Natural killer cell (primary cell): Measurements from ENCODE around the gene SNPH. TPM values are rescaled to one million over a fixed set of nuclear protein-coding genes. Genes with fewer than 3 reads are reported as not detected.
"Not testable (repeated sequence)": the region's sequence is repeated elsewhere in the genome, so short reads cannot be mapped to it uniquely, and the experiment has no call there.

ENCODE experiments used
- ATAC-seq, 3 donors: fragments of 150-1000 bp in 2 of 3; fragments of 200-7000 bp in 1 of 3; cut with Tn5 transposase; 1 replicate in 1 of 3; 2 replicates in 2 of 3; pipeline ENCODE4 v1.10.0; 2021; ENCODE audit warnings: mild to moderate bottlenecking in 2 of 3, moderate library complexity in 2 of 3
- DNase-seq, 2 donors: peaks; one replicate each; pipeline versions ENCODE4 v3.0.0 to v3.0.0-alpha.2; 2013 to 2021; ENCODE audit warnings: mixed read lengths in 1 of 2
- H3K27ac ChIP-seq: one replicate; pipeline ENCODE4 v1.5.1; 2013; ENCODE audit warnings: mild to moderate bottlenecking, low read length
- H3K27me3 ChIP-seq: one replicate; pipeline ENCODE4 v1.6.1; 2013; ENCODE audit warnings: low read length; ENCODE audit not compliant: control insufficient read depth, insufficient read depth
- H3K36me3 ChIP-seq: one replicate; pipeline ENCODE4 v1.6.1; 2013; ENCODE audit warnings: low read length; ENCODE audit not compliant: control insufficient read depth, insufficient read depth
- H3K4me1 ChIP-seq: one replicate; pipeline ENCODE4 v1.6.1; 2013; ENCODE audit warnings: low read length; ENCODE audit not compliant: control insufficient read depth, insufficient read depth
- H3K4me3 ChIP-seq: one replicate; pipeline ENCODE4 v1.5.1; 2013; ENCODE audit warnings: low read length
- H3K9me3 ChIP-seq: one replicate; pipeline ENCODE4 v1.6.1; 2013; ENCODE audit warnings: low read length; ENCODE audit not compliant: control insufficient read depth, insufficient read depth
- H3K27ac Mint-ChIP-seq, 2 donors: one replicate each; pipeline ENCODE4 v1.8.0; 2022; ENCODE audit warnings: mild to moderate bottlenecking in 2 of 2, mixed read lengths in 2 of 2, moderate library complexity in 1 of 2
- H3K27me3 Mint-ChIP-seq, 2 donors: one replicate each; pipeline ENCODE4 v1.8.0; 2022; ENCODE audit warnings: low read depth in 2 of 2, mixed read lengths in 2 of 2
- H3K36me3 Mint-ChIP-seq: one replicate; pipeline ENCODE4 v1.8.0; 2022; ENCODE audit warnings: mixed read lengths
- H3K4me1 Mint-ChIP-seq, 2 donors: one replicate each; pipeline ENCODE4 v1.8.0; 2022; ENCODE audit warnings: mixed read lengths in 2 of 2
- H3K4me3 Mint-ChIP-seq: one replicate; pipeline ENCODE4 v1.8.0; 2022; ENCODE audit warnings: mild to moderate bottlenecking, moderate library complexity, mixed read lengths
- H3K9me3 Mint-ChIP-seq, 2 donors: one replicate each; pipeline ENCODE4 v1.8.0; 2022; ENCODE audit warnings: mixed read lengths in 2 of 2
- WGBS: methylation state at CpG from one replicate; pipeline ENCODE4 v1.1.7; 2013; ENCODE audit warnings: missing lambda C conversion rate; ENCODE audit not compliant: insufficient coverage; 5-methylcytosine and 5-hydroxymethylcytosine counted together
- intact Hi-C: fragments of 100-400 bp; cut with micrococcal nuclease; formaldehyde crosslinking; loops from one replicate; pipeline ENCODE4 v1.14.2; 2022
- total RNA-seq, 4 donors: library from RNA; stranded (reverse); fragments of 120-200 nt in 1 of 4; gene quantifications; one replicate each; pipeline versions ENCODE4 v1.2.3 to v1.2.4, GENCODE V29; 2013 to 2022
- TF ChIP-seq, protein P1 (sequence below): fragments of 200-600 bp; IDR thresholded peaks from one replicate; pipeline ENCODE4 v1.8.0; 2022; ENCODE audit warnings: antibody characterized with exemption

SNPH gene
- total RNA-seq, 3 donors from 2014 or later (not counting 1 experiment from before 2014, with no cell fraction given): 3.1 to 5.9 (median 5.8) TPM

DNA sequence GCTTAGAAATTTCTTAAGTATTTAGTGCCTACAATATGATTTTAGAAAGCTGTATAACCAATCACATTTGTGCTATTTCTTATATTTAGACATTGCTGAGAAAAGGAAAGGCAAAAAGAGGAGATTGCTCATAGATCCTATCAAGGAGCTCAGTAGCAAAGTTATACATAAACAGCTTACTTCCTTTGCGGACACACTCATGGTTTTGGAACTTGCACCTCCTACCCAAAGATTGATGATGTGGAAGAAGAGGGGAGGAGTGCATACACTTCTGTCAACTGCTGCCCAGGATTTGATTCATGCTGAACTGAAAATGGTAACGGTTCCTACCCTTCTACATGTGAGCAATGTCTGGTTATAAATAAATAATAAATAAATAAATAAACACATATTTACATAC lies 23.6 kb upstream of the SNPH start:
- Histone ChIP-seq H3K4me1 (no peaks in the 10 kb centered on the region), H3K27me3 (peaks cover 4% of the 10 kb centered on the region), H3K27ac (no peak overlapping the region), H3K9me3 (no peaks in the 10 kb centered on the region), H3K4me3 (no peak overlapping the region), H3K36me3 (no peaks in the 10 kb centered on the region)
- H3K9me3 Mint-ChIP-seq: no peaks in the 10 kb centered on the region
- no peaks in the 10 kb centered on the region for H3K36me3 Mint-ChIP-seq
- H3K27me3 Mint-ChIP-seq: peaks cover 15 to 37% of the 10 kb centered on the region in 2 donors
- TF ChIP-seq, protein P1, sequence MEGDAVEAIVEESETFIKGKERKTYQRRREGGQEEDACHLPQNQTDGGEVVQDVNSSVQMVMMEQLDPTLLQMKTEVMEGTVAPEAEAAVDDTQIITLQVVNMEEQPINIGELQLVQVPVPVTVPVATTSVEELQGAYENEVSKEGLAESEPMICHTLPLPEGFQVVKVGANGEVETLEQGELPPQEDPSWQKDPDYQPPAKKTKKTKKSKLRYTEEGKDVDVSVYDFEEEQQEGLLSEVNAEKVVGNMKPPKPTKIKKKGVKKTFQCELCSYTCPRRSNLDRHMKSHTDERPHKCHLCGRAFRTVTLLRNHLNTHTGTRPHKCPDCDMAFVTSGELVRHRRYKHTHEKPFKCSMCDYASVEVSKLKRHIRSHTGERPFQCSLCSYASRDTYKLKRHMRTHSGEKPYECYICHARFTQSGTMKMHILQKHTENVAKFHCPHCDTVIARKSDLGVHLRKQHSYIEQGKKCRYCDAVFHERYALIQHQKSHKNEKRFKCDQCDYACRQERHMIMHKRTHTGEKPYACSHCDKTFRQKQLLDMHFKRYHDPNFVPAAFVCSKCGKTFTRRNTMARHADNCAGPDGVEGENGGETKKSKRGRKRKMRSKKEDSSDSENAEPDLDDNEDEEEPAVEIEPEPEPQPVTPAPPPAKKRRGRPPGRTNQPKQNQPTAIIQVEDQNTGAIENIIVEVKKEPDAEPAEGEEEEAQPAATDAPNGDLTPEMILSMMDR: no peak
- DNase-seq: no peak
- H3K4me3 Mint-ChIP-seq: no peak overlapping the region
- WGBS: 0% methylated on average over 1 of the region's 2 CpGs
- peaks cover 0 to 5% of the 10 kb centered on the region in 2 donors for H3K4me1 Mint-ChIP-seq
- H3K27ac Mint-ChIP-seq: no peak overlapping the region
- intact Hi-C loops: no loop called here
- ATAC-seq: no peak

DNA sequence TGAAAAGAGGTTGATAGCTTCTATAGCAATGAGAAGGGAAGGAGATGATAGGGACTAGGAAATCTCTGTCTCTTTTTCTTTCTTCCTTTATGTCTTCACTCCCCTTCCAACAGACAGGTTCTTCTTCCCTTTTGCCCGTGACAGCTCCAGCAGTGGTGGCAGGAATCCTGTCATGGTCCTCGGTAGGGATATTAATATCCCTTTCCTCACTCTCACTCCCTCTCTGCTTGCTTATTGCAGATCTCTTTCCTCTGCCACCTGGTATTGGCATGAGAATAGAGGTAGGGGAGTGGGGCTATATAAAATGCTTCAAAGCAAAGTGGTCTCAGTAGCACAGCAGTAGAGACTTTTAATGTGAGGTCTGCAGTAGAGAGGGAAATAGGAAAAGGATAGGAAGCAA lies 20.5 kb upstream of the SNPH start:
- WGBS: 88% methylated on average over 2 of the region's 2 CpGs
- DNase-seq (no peak), ATAC-seq (no peak)
- H3K27ac ChIP-seq: no peak overlapping the region
- Mint-ChIP-seq H3K27me3 (peaks cover 14 to 32% of the 10 kb centered on the region in 2 donors), H3K4me3 (no peak overlapping the region), H3K27ac (no peak overlapping the region), H3K9me3 (no peaks in the 10 kb centered on the region), H3K36me3 (peaks cover 1% of the 10 kb centered on the region), H3K4me1 (peaks cover 0 to 5% of the 10 kb centered on the region in 2 donors)
- no peaks in the 10 kb centered on the region for H3K9me3 ChIP-seq
- H3K4me3 ChIP-seq: no peak overlapping the region
- no peaks in the 10 kb centered on the region for H3K4me1 ChIP-seq
- no peaks in the 10 kb centered on the region for H3K36me3 ChIP-seq
- H3K27me3 ChIP-seq: peaks cover 2% of the 10 kb centered on the region
- TF ChIP-seq, protein P1: no peak
- intact Hi-C loops: no loop called here

DNA sequence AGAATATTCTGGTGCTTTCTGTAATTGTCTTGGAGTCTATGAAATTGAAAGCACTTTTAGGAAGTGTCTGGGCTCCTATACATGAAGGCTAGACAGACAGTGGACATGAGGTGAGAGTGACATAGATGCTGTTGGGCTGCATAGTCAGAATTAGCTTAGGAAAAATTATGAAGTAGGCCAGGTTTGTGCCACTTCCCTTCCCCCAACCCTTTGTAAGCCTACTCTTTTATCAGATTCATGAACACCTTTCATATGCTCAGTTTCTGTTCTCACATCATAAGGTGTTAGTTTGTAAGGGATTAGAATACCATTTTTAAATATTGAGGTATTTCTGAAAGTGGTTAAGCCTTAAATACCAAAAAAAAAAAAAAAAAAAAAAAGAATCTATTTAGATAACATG lies 18.4 kb upstream of the SNPH start:
- Histone ChIP-seq H3K4me1 (no peaks in the 10 kb centered on the region), H3K27me3 (peaks cover 2% of the 10 kb centered on the region), H3K27ac (no peak overlapping the region), H3K36me3 (no peaks in the 10 kb centered on the region), H3K4me3 (no peak overlapping the region), H3K9me3 (no peaks in the 10 kb centered on the region)
- Mint-ChIP-seq H3K9me3 (no peaks in the 10 kb centered on the region), H3K4me1 (peaks cover 0 to under 1% of the 10 kb centered on the region in 2 donors), H3K4me3 (no peak overlapping the region), H3K27me3 (peaks cover 18 to 38% of the 10 kb centered on the region in 2 donors), H3K36me3 (peaks cover 8% of the 10 kb centered on the region), H3K27ac (no peak overlapping the region)
- DNase-seq: no peak
- TF ChIP-seq, protein P1: no peak
- intact Hi-C loops: no loop called here
- ATAC-seq: no peak

DNA sequence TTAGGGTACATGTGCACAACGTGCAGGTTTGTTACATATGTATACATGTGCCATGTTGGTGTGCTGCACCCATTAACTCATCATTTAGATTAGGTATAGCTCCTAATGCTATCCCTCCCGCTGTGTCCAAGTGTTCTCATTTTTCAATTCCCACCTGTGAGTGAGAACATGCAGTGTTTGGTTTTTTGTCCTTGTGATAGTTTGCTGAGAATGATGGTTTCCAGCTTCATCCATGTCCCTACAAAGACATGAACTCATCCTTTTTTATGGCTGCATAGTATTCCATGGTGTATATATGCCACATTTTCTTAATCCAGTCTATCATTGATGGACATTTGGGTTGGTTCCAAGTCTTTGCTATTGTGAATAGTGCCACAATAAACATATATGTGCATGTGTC lies 15.8 kb upstream of the SNPH start:
- WGBS: no CpG with 5 or more reads among the region's 2 CpGs
- not testable (repeated sequence) for H3K4me3 Mint-ChIP-seq, H3K36me3 Mint-ChIP-seq

More for the DNA sequence above, 15.8 kb upstream of the SNPH start:
- H3K27me3 Mint-ChIP-seq: peaks cover 20 to 29% of the 10 kb centered on the region in 2 donors
- intact Hi-C loops, ATAC-seq, H3K27ac Mint-ChIP-seq, H3K27me3 ChIP-seq, H3K4me1 Mint-ChIP-seq, H3K36me3 ChIP-seq, H3K9me3 Mint-ChIP-seq, H3K27ac ChIP-seq, H3K4me3 ChIP-seq, H3K9me3 ChIP-seq, DNase-seq, H3K4me1 ChIP-seq: not testable (repeated sequence)
